Amniotic stem cell (primary cell): ENCODE measurements around the gene SORBS2.

Experiments
- DNase-seq: peaks from one replicate; lab custom pipeline; 2025; lab: John Stamatoyannopoulos, UW

The SORBS2 gene

GRCh38 chr4:185836241-185837084 is 24.5 kb upstream of the SORBS2 start:
- DNase-seq = no peak

- no peak for DNase-seq
Observed at GRCh38 chr4:185835814-185836213, 23.8 kb upstream of the SORBS2 start.

GRCh38 chr4:185835336-185835735 is 23.3 kb upstream of the SORBS2 start:
- DNase-seq = no peak

DNA sequence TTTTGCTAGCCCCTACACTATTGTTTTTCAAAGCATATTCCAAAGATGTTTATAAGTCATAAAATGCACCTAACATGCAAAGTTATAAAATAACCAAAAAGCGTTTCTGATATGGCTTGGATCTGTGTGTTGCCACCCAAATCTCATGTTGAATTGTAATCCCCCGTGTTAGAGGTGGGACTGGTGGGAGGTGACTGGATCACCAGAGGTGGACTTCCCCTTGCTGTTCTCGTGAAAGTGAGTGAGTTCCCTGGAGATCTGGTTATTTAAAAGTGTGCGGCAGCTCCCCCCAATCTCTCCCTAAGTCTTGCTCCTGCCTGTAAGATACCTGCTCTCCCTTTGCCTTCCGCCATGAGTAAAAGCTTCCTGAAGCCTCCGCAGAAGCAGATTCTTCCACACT is 22.8 kb upstream of the SORBS2 start:
- DNase-seq = no peak

DNA sequence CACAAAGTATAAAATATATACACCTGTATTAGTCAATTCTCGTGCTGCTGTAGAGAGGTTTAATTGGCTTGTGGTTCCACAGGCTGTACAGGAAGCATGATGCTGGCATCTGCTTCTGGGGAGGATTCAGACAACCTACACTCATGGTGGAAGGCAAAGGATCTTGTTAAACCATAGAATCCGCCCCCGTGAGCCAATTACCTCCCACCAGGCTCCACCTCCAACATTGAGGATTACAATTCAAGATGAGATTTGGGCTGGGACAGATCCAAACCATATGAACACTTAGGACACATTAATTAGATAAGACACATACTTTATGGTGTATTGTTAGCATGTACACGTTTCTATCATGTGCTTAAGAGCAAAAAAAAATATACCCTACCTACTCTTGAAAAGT is 22.1 kb upstream of the SORBS2 start:
- DNase-seq = no peak

- DNase-seq = no peak
Observed at GRCh38 chr4:185833055-185833598, 21.1 kb upstream of the SORBS2 start.

DNA sequence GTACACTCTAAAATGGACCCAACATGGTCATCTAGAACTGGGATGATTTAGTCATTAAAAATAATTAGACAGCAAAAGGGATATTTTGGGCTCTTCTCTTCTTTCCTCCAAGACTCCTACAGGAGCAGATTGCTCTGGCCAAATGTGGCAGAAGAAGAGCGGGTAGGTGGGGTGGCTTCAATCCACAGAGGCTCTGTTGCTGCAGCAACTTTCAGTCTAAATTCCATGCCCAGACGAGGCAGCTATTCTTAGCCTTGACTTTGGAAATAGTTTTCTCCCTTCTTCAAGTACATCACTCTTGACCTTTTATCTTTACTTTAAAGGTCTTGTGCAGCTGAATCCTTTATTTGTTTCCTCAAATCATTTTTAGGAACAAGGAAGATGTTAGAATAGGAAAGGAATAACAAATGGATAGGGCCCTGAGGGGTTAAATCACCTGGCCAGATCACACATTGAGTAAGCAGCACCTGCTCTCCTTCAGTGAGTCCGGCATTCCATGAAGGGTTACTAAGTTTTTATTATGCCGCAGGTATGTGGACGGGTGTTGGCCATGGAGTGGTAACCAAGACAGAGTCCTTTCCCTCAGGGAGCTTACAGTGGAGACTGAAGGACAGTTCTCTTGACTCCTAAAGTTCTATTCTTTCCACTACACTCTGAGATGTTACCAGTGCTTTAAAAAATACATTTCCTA is 19.3 kb upstream of the SORBS2 start:
- no peak for DNase-seq

- DNase-seq = no peak
Observed at GRCh38 chr4:185830263-185830994, 18.4 kb upstream of the SORBS2 start.

DNA sequence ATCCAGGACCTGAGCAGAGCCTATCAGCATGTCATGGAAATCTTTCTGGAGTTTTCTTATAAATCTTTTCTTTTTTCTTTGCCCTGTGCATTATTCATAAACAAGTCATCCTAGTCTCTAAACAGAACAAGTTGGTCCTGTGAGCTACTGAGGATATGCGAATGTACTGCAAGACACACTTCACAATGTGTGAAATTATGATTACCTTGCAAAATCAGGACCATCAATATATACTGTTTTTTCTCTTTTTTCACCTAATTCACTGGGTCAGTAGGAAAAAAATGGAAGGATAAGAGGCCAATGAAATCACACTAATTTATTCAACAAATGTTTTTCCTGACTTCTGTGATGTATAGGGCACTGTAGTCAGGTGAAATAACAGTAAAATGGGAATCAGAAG is 14.4 kb upstream of the SORBS2 start:
- DNase-seq = no peak

DNA sequence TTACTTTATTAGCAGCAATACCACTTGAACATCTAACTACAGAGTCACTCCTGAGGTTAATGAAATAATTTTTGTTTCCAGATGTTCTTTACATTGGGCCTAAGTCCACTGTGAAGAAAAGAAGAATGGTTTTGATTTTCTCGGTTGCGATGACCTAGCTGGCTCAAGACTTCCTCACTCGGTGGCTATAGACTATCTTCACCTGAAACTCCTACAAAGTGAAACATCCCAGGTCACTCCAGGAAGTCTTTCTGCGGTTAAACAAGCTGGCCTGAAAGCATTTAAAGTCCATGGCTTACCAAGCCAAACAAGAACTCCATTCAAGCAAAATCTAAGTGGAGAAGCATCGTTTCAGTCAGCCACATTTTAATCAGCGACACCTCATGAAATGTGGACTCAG is 13.7 kb upstream of the SORBS2 start:
- DNase-seq = no peak

- DNase-seq = no peak
Observed at GRCh38 chr4:185822791-185823190, 10.8 kb upstream of the SORBS2 start.

DNA sequence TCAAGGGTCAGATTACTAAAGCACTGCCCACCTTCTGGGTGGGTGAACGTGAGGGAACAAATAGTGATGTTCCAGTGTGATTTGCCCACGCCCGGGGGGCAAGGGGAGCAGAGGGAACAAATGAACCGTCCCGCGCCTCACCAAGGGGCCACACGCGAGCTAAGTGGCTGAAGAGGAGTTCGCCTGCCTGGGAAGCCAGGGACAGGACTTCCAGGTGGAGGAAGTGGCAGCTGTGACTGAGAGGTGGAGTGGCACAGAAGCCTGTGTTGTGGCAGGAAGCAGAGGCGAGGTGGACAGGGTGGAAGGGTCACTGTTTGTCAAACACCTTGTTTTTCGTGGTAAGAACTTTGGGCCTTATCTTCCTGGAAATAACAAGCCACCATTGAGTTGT is 9.0 kb upstream of the SORBS2 start:
- DNase-seq = no peak

DNA sequence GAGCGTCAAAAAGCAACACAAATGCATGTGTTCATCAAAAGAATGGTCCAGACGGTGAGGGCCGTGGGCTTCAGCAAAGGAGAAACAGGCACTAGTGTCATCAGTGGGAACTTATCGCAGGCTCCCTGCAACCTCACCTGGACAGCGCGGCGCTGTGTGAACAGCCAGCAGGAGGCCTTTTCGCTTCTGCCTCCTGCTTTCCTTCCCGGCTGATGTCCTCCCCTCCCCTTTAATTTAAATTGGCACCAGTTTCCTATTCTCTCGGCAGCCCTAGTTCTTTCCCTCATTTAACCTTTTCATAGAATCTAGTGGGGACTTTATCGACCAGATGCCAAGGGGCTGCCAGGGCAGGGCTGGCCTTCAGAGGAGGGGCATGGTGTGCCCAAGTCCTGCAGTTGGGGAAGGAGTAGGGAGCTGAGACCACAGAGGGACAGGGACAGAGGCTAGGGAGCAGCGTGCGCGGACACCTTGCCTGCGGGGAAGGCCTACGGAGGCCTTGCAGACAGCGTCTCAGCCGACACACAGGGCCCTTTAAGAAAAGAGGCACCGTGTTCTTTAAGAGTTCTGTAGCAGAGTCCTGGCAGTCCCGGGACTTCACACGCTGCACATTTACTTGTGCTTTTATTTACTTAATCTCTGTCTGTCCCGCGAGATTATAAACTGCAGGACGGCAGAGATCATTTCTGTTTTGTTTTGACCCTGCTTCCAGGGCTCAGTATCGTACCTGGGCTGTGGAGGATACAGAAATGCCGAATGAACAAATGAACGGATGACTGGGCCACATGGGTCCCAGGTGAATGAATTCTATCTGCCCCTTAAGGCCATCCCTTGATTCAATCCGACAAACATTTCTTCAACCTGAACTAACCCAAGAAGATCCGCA is 8.4 kb upstream of the SORBS2 start:
- DNase-seq = no peak

- no peak for DNase-seq
Observed at GRCh38 chr4:185819144-185819543, 7.2 kb upstream of the SORBS2 start.

GRCh38 chr4:185817403-185817818 is 5.4 kb upstream of the SORBS2 start:
- no peak for DNase-seq

DNA sequence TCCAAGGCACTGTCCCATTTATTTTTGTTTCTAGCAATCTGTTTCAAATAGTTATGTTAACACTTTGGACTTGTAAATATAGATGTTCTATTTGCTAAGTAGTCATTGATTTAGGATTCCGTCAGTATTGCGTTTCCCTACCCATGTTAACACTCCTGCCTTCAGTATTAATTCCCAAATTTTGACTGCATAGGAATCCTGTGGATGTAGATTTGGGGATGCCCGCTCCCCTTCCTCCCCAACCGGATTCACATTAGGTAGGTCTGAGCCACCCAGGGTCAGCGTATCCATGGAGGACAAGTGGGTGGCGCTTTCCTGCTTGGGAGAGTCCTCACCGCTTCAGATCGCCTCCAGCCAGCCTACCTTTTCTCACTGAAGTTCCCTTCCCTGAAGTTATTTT is 1.1 kb upstream of the SORBS2 start:
- DNase-seq = no peak

DNA sequence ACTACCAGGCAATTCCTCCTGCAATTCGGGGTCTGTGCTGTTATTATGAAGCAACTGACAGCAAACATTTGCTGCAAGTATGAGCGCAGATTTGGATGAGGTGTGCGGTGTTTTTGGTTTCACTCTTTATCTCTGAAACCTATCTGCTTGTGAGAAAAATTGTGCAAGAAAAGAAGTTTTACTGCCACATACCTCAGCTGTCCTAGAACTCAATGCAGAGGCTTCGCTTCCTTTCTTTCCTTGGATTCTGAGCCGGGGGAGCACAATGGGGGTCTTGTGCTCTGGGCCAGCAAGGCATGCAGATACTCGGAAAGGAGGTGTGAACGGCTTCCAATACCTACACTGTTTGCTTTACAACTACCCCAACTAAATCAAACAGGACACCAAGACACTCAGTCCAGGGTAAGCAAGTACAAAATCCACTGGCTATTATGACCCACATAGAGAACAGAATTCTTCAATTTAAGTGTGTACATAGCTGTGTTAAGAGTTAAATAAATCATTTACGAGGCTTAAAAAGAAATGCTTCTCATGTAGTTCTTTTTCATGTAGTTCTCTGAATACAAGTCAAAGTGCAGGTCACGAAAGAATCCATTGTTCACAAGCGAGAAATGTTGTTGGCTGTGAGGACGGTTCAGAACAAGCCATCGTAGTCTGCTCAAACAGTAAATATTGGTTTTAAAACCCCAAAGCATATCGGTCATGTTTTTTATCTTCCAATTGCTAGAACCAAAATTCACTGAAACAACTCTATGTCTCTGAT is 1.1 kb downstream of the SORBS2 start:
- no peak for DNase-seq

- no peak for DNase-seq
Observed at GRCh38 chr4:185809533-185810071, 2.4 kb downstream of the SORBS2 start.

GRCh38 chr4:185809121-185809520 is 2.9 kb downstream of the SORBS2 start:
- no peak for DNase-seq

DNA sequence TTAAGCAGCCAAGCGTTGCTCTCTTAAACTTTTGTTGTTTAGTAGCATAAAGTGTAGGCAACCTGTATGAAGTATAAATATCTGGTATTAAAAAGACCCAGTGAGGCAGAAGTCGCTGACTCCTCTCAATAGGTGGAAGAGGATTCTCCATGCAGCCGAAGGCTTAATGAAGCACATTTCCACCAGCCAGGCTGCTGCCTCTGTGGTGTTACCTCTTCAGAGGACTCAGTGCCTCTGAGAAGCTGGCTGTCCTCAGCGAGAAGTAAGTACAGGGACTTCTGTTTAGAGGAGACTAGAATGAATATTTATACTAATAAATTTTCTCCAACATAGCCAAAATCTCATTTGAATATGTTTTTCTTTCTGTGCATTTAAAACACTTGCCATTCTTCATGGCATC is 6.0 kb downstream of the SORBS2 start:
- no peak for DNase-seq
